Measurements from ENCODE around the gene RPUSD4. TPM values are rescaled to one million over a fixed set of nuclear protein-coding genes. Genes with fewer than 3 reads are reported as not detected.

RPUSD4 gene
- polyA plus RNA-seq, 1 of the 3 experiments (the other 2 are of a cell fraction): 18.0 TPM

- Histone ChIP-seq H3K4me3 (ENCODE audit: low read depth in 2 of 2, low read length in 1 of 2) (no peak overlapping the region), H3K9me2 (no peaks in the 10 kb centered on the region), H3F3A (replicated peaks; ENCODE audit: insufficient read depth) (no peaks in the 10 kb centered on the region), H3K9ac (no peak overlapping the region), H3K36me3 (replicated peaks in 1 of 2; ENCODE audit: control insufficient read depth in 1 of 2, insufficient read depth in 2 of 2, low read length in 1 of 2) (no peaks in the 10 kb centered on the region), H3K9me3 (no peaks in the 10 kb centered on the region), H3K4me1 (ENCODE audit: control insufficient read depth in 1 of 2, insufficient read depth in 2 of 2, low read depth in 1 of 2, low read length in 1 of 2) (peaks cover 9 to 36% of the 10 kb centered on the region in 2 experiments; a peak in 2 of 4 replicates), H3K4me2 (no peak overlapping the region), H3K79me2 (ENCODE audit: insufficient read depth) (no peaks in the 10 kb centered on the region), H3K27ac (ENCODE audit: low read depth in 2 of 2, low read length in 1 of 2) (no peak overlapping the region), H4K20me1 (ENCODE audit: insufficient read depth) (no peaks in the 10 kb centered on the region), H2AFZ (ENCODE audit: low read depth) (no peak overlapping the region), H3K27me3 (ENCODE audit: insufficient read depth) (no peaks in the 10 kb centered on the region)
- TF ChIP-seq, protein P1, sequence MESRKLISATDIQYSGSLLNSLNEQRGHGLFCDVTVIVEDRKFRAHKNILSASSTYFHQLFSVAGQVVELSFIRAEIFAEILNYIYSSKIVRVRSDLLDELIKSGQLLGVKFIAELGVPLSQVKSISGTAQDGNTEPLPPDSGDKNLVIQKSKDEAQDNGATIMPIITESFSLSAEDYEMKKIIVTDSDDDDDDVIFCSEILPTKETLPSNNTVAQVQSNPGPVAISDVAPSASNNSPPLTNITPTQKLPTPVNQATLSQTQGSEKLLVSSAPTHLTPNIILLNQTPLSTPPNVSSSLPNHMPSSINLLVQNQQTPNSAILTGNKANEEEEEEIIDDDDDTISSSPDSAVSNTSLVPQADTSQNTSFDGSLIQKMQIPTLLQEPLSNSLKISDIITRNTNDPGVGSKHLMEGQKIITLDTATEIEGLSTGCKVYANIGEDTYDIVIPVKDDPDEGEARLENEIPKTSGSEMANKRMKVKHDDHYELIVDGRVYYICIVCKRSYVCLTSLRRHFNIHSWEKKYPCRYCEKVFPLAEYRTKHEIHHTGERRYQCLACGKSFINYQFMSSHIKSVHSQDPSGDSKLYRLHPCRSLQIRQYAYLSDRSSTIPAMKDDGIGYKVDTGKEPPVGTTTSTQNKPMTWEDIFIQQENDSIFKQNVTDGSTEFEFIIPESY (IDR thresholded peaks at IDR 0.05; ENCODE audit: borderline replicate concordance, low read depth): no peak
- DNase-seq: no peak
- ChIA-PET POLR2A (interaction anchor here (1.0 to 1.1 kb wide), 2 partner anchors 45 to 98 kb away, joined by 3 read pairs; no protein-coding TSS in a partner anchor), CTCF (interaction anchor here (0.8 to 1.8 kb wide), 3 partner anchors 9 to 81 kb away, joined by 3 to 10 read pairs (median 4); no protein-coding TSS in a partner anchor)
- WGBS (ENCODE audit: low lambda C conversion rate): 86% methylated on average over 15 of the region's 19 CpGs
Observed at GRCh38 chr11:126159719-126160344, 51.6 kb downstream of the RPUSD4 start.

DNA sequence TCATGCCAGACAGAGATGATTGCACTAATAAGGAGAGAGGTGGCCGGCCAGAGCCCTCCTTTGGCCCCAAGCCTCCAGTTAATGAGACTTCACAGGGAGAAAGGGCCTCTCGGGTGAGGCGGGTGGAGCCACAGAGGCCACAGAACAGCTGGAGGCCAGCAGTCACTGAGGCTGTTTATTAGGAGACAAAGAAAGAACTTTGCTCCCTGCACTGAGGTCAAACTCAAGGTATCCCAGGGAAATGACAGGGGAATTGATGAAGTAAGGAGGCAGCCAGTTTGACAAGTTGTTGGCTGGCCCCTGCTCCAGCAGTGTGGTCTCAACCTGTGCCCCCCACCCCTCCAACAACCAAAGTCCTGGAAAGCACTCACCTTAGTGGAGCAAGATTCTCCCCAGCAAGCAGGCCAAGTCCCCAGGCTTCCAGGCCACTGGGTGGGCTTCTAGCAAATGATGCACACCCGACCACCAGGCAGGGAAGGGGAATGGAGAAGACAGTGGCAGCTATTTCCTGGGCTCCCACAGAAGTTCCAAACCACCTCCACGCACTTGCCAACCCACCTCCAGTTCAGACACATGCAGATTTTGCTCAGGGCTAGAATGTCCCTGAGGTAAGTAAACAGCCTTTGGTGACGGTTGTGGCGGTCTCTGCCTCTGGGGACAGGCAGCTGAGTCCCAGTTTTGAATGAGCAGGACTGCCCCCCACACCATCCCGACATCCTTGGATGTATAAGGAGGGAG, 53.2 kb downstream of the RPUSD4 start:
- CTCF ChIA-PET: no interaction called here
- Histone ChIP-seq H3K27me3 (ENCODE audit: insufficient read depth) (no peaks in the 10 kb centered on the region), H4K20me1 (ENCODE audit: insufficient read depth) (no peaks in the 10 kb centered on the region), H3K9me3 (no peaks in the 10 kb centered on the region), H3K4me1 (ENCODE audit: control insufficient read depth in 1 of 2, insufficient read depth in 2 of 2, low read depth in 1 of 2, low read length in 1 of 2) (peaks cover 7 to 35% of the 10 kb centered on the region in 2 experiments; a peak in 2 of 4 replicates), H3K79me2 (ENCODE audit: insufficient read depth) (no peaks in the 10 kb centered on the region), H3K9me2 (no peaks in the 10 kb centered on the region), H3F3A (replicated peaks; ENCODE audit: insufficient read depth) (no peaks in the 10 kb centered on the region), H3K27ac (ENCODE audit: low read depth in 2 of 2, low read length in 1 of 2) (no peak overlapping the region), H2AFZ (ENCODE audit: low read depth) (no peak overlapping the region), H3K36me3 (replicated peaks in 1 of 2; ENCODE audit: control insufficient read depth in 1 of 2, insufficient read depth in 2 of 2, low read length in 1 of 2) (no peaks in the 10 kb centered on the region), H3K9ac (no peak overlapping the region), H3K4me3 (ENCODE audit: low read depth in 2 of 2, low read length in 1 of 2) (no peak overlapping the region), H3K4me2 (no peak overlapping the region)
- POLR2A ChIA-PET: no interaction called here
- TF ChIP-seq USF1 (IDR thresholded peaks at IDR 0.05; ENCODE audit: borderline replicate concordance, low read depth) (no peak), CHD2 (IDR thresholded peaks at IDR 0.05; ENCODE audit: low read length, partially characterized antibody) (no peak), FOXJ3 (CRISPR knock-in tag; IDR thresholded peaks at IDR 0.05) (0 out of 2 replicates have a peak, but pooled peaks have one; percentile 21)
- no peak for DNase-seq
- 73% methylated on average over 8 of the region's 8 CpGs for WGBS (ENCODE audit: low lambda C conversion rate)

Measured in SK-N-SH (cell line).